Gastrocnemius medialis (tissue), 4 donors: ENCODE data around the gene PRR23E. TPM values are rescaled to one million over a fixed set of nuclear protein-coding genes. Genes with fewer than 3 reads are reported as not detected.

Experiments used
- ATAC-seq, 2 donors: fragments of 150-250 bp; one replicate each; pipeline ENCODE4 v1.9.1; 2016
- DNase-seq, 2 donors: peaks; one replicate each; pipeline ENCODE4 v3.0.0-alpha.2; 2019
- H3K27ac ChIP-seq, 4 donors: fragments of 200-600 bp; sonication (generic); 1 replicate in 1 of 4; 2 replicates in 3 of 4; pipeline ENCODE4 v1.5.1; 2016 to 2018; ENCODE audit warnings: mild to moderate bottlenecking in 2 of 4, moderate library complexity in 1 of 4
- H3K27me3 ChIP-seq, 3 donors: fragments of 200-600 bp; sonication (generic) in 2 of 3; 1 replicate in 1 of 3; 2 replicates in 2 of 3; pipeline versions ENCODE4 v1.5.1 to v1.6.0; 2016 to 2019; ENCODE audit warnings: mild to moderate bottlenecking in 1 of 3, moderate library complexity in 1 of 3
- H3K36me3 ChIP-seq, 2 donors: fragments of 200-600 bp; sonication (generic) in 1 of 2; one replicate each; pipeline ENCODE4 v1.5.1; 2017 to 2018
- H3K4me1 ChIP-seq, 2 donors: fragments of 200-600 bp; sonication (generic) in 1 of 2; one replicate each; pipeline ENCODE4 v1.5.1; 2016 to 2017; ENCODE audit warnings: mild to moderate bottlenecking in 2 of 2
- H3K4me3 ChIP-seq, 4 donors: fragments of 200-600 bp; sonication (generic) in 3 of 4; 1 replicate in 1 of 4; 2 replicates in 3 of 4; pipeline ENCODE4 v1.5.1; 2016 to 2019; ENCODE audit warnings: mild to moderate bottlenecking in 2 of 4
- H3K9me3 ChIP-seq, 3 donors: fragments of 200-600 bp; sonication (generic) in 2 of 3; 1 replicate in 1 of 3; 2 replicates in 2 of 3; pipeline ENCODE4 v1.5.1; 2016 to 2019
- POLR2A ChIP-seq, 2 donors: fragments of 450-650 bp; IDR thresholded peaks; one replicate each; pipeline ENCODE4 v1.6.1; 2017; ENCODE audit warnings: antibody characterized with exemption in 2 of 2, mild to moderate bottlenecking in 2 of 2, moderate library complexity in 2 of 2
- in situ Hi-C, 4 donors: fragments of 200-750 bp; cut with MboI; loops; one replicate each; pipeline versions ENCODE4 v1.15.0 to v1.8.0; 2017; ENCODE audit warnings: low sequenced_read_pairs in 4 of 4
- intact Hi-C: fragments of 100-400 bp; cut with DNase I; formaldehyde crosslinking; loops from one replicate; pipeline ENCODE4 v1.15.1; 2023; ENCODE audit warnings: low total_unique reads
- total RNA-seq, 4 donors: library from RNA; depleted of rRNA; stranded (reverse); fragments of >200 nt; gene quantifications; one replicate each; pipeline versions ENCODE4 v1.1.0 to v1.2.3, GENCODE V29; 2016
- TF ChIP-seq, protein P1 (sequence below), 5 experiments: fragments of 450-650 bp in 3 of 5; fragments of 200-600 bp in 2 of 5; sonication (generic) in 2 of 5; IDR thresholded peaks in 4 of 5; conservative IDR thresholded peaks in 1 of 5; 1 replicate in 4 of 5; 2 replicates in 1 of 5; pipeline ENCODE4 v1.5.1; 2016 to 2019; ENCODE audit warnings: antibody characterized with exemption in 5 of 5, mild to moderate bottlenecking in 3 of 5, moderate library complexity in 3 of 5

Gene PRR23E
- total RNA-seq, 4 donors from 2014 or later = not detected

DNA sequence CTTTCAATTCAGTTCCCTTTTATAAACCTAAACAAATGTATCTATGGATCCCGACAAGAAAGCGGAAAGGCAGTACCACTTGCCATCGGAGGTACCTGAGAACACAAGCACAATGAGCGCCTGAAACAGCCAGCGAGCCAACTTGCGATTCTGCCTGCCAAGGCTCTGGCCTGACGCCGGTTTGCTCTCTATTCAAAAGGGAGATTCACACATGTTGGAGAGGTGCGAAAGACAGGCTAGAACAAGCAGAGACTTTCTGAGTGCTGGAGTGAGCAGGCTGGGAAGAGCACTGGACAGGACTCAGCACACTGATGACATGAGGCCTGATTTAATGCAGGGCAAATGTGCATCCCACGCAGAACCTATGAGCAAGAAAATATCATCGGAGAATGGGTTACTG is 17.7 kb upstream of the PRR23E start:
- DNase-seq (no peak), ATAC-seq (no peak)
- Histone ChIP-seq H3K9me3 (no peaks in the 10 kb centered on the region), H3K4me3 (no peak overlapping the region), H3K4me1 (no peaks in the 10 kb centered on the region), H3K27me3 (no peaks in the 10 kb centered on the region), H3K27ac (no peak overlapping the region), H3K36me3 (no peaks in the 10 kb centered on the region)
- in situ Hi-C loops (loop anchor here in 1 of 4 donors (25.0 kb wide), 1 partner anchor 413 kb away; no protein-coding TSS in a partner anchor), intact Hi-C loops (no loop called here)
- TF ChIP-seq, protein P1, sequence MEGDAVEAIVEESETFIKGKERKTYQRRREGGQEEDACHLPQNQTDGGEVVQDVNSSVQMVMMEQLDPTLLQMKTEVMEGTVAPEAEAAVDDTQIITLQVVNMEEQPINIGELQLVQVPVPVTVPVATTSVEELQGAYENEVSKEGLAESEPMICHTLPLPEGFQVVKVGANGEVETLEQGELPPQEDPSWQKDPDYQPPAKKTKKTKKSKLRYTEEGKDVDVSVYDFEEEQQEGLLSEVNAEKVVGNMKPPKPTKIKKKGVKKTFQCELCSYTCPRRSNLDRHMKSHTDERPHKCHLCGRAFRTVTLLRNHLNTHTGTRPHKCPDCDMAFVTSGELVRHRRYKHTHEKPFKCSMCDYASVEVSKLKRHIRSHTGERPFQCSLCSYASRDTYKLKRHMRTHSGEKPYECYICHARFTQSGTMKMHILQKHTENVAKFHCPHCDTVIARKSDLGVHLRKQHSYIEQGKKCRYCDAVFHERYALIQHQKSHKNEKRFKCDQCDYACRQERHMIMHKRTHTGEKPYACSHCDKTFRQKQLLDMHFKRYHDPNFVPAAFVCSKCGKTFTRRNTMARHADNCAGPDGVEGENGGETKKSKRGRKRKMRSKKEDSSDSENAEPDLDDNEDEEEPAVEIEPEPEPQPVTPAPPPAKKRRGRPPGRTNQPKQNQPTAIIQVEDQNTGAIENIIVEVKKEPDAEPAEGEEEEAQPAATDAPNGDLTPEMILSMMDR (IDR thresholded peaks at IDR 0.05 in 4 of 5, conservative IDR thresholded peaks at IDR 0.05 in 1 of 5) = no peak
- no peak for TF ChIP-seq POLR2A (IDR thresholded peaks at IDR 0.05)

GRCh38 chr3:127177226-127177625 is 15.7 kb upstream of the PRR23E start:
- TF ChIP-seq POLR2A (IDR thresholded peaks at IDR 0.05) = no peak
- TF ChIP-seq, protein P1 (IDR thresholded peaks at IDR 0.05 in 4 of 5, conservative IDR thresholded peaks at IDR 0.05 in 1 of 5) = peak in 2 of 5 experiments; percentile 33 to 49
- H3K4me3 ChIP-seq = no peak overlapping the region
- H3K36me3 ChIP-seq = no peaks in the 10 kb centered on the region
- H3K27ac ChIP-seq = no peak overlapping the region
- in situ Hi-C loops = loop anchor here in 1 of 4 donors (25.0 kb wide), 1 partner anchor 415 kb away; no protein-coding TSS in a partner anchor
- ATAC-seq (peak; percentile 45 to 66), DNase-seq (no peak)
- H3K27me3 ChIP-seq = no peaks in the 10 kb centered on the region
- H3K4me1 ChIP-seq = no peaks in the 10 kb centered on the region
- no peaks in the 10 kb centered on the region for H3K9me3 ChIP-seq
- intact Hi-C loops = no loop called here

GRCh38 chr3:127180859-127181258 is 12.1 kb upstream of the PRR23E start:
- intact Hi-C loops = no loop called here
- no peaks in the 10 kb centered on the region for H3K4me1 ChIP-seq
- in situ Hi-C loops = loop anchor here in 1 of 4 donors (25.0 kb wide), 1 partner anchor 419 kb away; no protein-coding TSS in a partner anchor
- TF ChIP-seq, protein P1 (IDR thresholded peaks at IDR 0.05 in 4 of 5, conservative IDR thresholded peaks at IDR 0.05 in 1 of 5) = no peak
- TF ChIP-seq POLR2A (IDR thresholded peaks at IDR 0.05) = no peak
- ATAC-seq (no peak), DNase-seq (no peak)
- no peaks in the 10 kb centered on the region for H3K36me3 ChIP-seq
- H3K27me3 ChIP-seq = no peaks in the 10 kb centered on the region
- no peak overlapping the region for H3K27ac ChIP-seq
- H3K9me3 ChIP-seq = no peaks in the 10 kb centered on the region
- no peak overlapping the region for H3K4me3 ChIP-seq

GRCh38 chr3:127182431-127182830 is 10.5 kb upstream of the PRR23E start:
- intact Hi-C loops (no loop called here), in situ Hi-C loops (loop anchor here in 1 of 4 donors (25.0 kb wide), 1 partner anchor 420 kb away; no protein-coding TSS in a partner anchor)
- Histone ChIP-seq H3K27me3 (no peaks in the 10 kb centered on the region), H3K4me3 (no peak overlapping the region), H3K36me3 (no peaks in the 10 kb centered on the region), H3K9me3 (no peaks in the 10 kb centered on the region), H3K4me1 (no peaks in the 10 kb centered on the region), H3K27ac (no peak overlapping the region)
- TF ChIP-seq POLR2A (IDR thresholded peaks at IDR 0.05) = no peak
- TF ChIP-seq, protein P1 (IDR thresholded peaks at IDR 0.05 in 4 of 5, conservative IDR thresholded peaks at IDR 0.05 in 1 of 5) = no peak
- DNase-seq (no peak), ATAC-seq (no peak)
